Subcutaneous adipose tissue (tissue), 4 donors: ENCODE measurements around the gene LCE7A. TPM values are rescaled to one million over a fixed set of nuclear protein-coding genes. Genes with fewer than 3 reads are reported as not detected.

Source experiments
- CTCF ChIP-seq: fragments of 450-650 bp; IDR thresholded peaks from one replicate; pipeline ENCODE4 v1.5.1; 2016; ENCODE audit warnings: low read depth, mild to moderate bottlenecking, control low read depth, antibody characterized with exemption, moderate library complexity
- total RNA-seq, 4 donors: library from RNA; depleted of rRNA; stranded (reverse); fragments of >200 nt; gene quantifications; one replicate each; pipeline ENCODE4 v1.1.0, GENCODE V29; 2016

Gene LCE7A
- not detected for total RNA-seq

- no peak for TF ChIP-seq CTCF
These were observed at the start of gene LCE7A for GRCh38 chr1:152859696-152860095. Gene LCE7A (plus strand): TSS chr1:152859996. CDS start chr1:152860698, 702 bp downstream.

- TF ChIP-seq CTCF = no peak
These were observed 48.7 kb upstream of the LCE7A start for GRCh38 chr1:152811050-152811449.

- TF ChIP-seq CTCF = no peak
These were observed 48.1 kb upstream of the LCE7A start, which contains the start of gene LCE1B for GRCh38 chr1:152811671-152812070. Gene LCE1B (plus strand): TSS chr1:152811971. CDS start chr1:152812447, 476 bp downstream.

- no peak for TF ChIP-seq CTCF
These were observed 42.5 kb upstream of the LCE7A start for GRCh38 chr1:152817309-152817708.

- no peak for TF ChIP-seq CTCF
These were observed 36.5 kb upstream of the LCE7A start for GRCh38 chr1:152823294-152823693.

- TF ChIP-seq CTCF = no peak
These were observed 34.8 kb upstream of the LCE7A start for GRCh38 chr1:152824964-152825363.

- no peak for TF ChIP-seq CTCF
These were observed 32.6 kb upstream of the LCE7A start, which contains the start of gene LCE1A for GRCh38 chr1:152827173-152827572. Gene LCE1A (plus strand): TSS chr1:152827473. CDS start chr1:152827473, 0 bp downstream.
